ENCODE data around the gene KIRREL3.

Gene KIRREL3

GRCh38 chr11:126548581-126549550 lies 451.7 kb downstream of the KIRREL3 start:
- DNase-seq: no peak

- DNase-seq: no peak
Observed at GRCh38 chr11:126547691-126548090, 452.9 kb downstream of the KIRREL3 start.

DNA sequence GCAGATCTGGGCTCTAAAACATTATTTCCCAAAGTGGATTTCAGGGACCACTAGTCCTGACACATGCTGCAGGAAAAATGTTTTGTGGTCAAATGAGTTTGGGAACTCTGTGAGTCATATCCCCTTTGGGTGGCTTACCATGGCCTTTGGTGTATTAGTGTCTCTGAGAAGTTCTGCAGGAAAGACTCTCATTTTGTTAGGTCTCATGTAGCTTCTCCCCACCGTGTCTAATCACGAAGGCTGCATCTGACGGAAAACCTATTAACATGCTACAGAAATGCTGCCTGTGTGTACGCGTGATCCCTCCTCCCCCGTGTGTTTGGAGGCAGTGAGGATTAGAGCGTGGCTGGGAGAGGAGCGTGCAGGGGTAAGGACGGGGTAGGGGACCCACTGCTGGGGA lies 453.4 kb downstream of the KIRREL3 start:
- DNase-seq: no peak

GRCh38 chr11:126546694-126547093 lies 453.9 kb downstream of the KIRREL3 start:
- DNase-seq: no peak

DNA sequence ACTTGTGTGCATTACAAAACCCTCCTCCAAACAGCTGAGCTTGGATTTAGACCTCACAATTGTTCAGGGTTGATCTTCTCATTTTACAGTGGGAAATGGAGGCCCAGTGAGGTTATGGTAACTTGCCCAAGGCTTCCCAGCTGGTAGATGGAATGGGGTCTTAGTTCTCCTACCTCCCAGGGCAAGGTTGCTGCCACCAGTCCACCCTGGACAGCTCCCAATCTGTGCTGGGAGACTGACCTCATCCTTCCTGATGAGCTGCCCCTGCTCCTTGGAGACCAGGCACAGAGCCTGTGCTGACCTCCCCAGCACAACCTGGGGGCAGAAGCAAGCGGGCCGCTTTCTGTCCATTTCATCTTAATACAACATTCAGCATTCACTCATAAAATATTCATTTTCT lies 454.4 kb downstream of the KIRREL3 start:
- no peak for DNase-seq

DNA sequence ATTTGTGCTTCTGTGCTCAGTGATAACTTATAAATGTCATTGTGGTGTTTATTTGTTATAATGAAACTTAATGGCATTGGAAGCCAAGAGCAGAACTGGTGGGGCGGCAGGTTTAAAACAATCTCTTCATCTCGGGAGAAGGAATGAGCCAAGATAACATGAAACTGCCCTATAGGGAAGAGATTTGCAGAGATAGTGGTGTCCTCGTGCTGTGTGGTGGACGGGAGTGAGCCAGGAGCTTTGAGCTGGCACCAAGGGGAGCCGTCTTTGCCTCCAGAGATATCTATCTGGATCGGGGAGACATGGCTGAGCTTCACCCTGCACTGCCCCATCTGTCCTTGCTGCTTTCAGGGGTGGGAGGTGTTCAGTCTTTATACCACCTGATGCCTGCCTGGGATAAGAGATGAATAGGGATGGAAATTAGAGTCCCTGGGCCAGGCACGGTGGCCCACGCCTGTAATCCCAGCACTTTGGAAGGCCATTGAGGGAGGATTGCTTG lies 455.5 kb downstream of the KIRREL3 start:
- DNase-seq: no peak

DNA sequence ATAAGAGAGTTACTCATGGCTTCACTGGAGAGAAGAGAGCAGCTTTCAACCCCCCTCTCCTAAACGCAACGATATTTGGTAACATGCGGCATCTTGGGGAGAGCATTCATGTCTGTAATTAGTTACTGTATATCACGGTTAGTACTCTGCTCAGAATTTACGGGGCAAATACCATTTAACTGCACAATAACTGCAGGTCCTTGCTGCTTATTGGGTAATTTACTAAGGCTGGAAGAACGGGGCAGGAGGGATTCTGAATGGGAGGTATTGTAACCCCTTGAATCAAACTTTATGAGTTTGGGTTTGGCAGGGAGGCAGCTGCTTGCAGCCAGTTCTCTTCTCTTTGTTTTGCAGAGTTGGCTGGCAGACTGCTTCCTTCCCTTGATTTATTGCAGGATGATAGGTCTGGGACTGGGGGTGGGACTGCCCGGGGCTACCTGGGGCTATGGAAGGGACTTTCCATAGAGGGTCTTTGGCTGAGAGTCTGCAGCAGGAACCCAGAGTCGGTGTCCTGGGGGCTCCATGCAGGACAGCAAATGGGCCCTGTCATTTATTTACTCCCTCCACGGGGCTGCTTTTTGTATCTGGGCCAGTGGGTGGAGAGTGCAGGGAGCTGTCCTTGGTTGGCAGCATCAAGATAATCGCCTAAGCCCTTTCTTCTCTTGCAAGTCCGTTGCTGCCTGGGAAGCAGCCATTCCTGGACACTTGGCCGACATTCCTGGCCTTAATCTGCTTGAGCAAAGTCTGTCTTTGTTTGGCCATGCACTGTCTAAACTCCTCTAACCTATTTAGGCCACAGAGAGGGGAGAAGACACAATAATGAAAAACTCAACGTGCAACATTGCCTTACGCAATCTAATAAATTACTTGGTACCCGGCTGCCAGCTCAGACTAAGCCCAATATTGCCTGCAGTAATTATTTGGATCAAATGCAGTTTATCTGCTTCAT lies 456.2 kb downstream of the KIRREL3 start:
- DNase-seq: no peak

GRCh38 chr11:126543691-126544090 lies 456.9 kb downstream of the KIRREL3 start:
- no peak for DNase-seq

DNA sequence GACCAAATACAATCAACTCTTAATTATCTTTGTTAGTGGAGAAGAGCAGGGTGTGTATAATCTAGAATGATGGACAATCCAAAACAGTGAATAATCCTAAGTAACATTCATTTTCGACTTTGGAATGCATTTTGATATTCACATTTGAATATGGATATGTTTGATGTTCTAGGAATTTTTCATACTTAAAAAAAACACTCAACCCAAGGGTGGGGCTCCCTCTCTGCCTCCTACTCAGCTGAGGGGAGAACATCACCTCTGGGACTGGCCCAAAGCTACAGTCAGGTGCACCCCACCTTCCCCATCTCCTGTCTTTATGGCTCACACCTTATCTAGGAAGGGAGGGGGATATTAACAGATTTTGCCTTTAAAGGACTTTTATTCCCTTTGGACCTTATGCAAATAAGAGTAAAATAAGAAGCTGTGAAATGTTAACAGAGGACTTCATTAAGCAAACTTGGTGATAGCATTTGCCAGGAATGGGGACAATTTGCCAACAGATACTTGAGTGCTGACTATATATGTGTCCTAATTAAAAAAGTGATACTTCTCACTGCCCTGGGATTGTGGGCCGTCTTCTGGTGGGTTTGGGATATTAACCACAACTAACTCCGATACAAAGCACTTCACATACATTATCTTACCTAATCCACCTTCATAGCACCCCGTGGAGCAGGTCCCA lies 458.1 kb downstream of the KIRREL3 start:
- DNase-seq: no peak

DNA sequence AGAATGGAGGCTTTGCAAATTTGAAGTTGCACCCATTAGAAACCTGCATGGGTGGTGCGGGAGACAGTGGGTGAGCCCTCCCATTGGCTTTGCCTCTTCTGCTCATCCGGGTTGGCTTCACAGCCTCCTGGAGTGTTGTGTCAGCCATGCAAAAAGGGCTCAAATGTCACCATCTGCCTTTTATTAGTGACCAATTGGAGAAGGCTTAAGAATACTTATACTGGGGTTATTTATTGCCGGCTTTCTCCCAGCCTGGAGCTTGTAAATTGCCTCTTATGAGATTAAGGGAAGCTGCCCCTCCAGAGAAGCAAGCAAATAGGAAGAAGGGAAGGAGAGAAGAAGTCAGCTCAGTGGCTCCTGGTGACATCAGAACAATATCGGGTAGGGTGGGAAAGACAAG lies 462.5 kb downstream of the KIRREL3 start:
- no peak for DNase-seq

- DNase-seq: no peak
Observed at GRCh38 chr11:126537492-126537891, 463.1 kb downstream of the KIRREL3 start.

DNA sequence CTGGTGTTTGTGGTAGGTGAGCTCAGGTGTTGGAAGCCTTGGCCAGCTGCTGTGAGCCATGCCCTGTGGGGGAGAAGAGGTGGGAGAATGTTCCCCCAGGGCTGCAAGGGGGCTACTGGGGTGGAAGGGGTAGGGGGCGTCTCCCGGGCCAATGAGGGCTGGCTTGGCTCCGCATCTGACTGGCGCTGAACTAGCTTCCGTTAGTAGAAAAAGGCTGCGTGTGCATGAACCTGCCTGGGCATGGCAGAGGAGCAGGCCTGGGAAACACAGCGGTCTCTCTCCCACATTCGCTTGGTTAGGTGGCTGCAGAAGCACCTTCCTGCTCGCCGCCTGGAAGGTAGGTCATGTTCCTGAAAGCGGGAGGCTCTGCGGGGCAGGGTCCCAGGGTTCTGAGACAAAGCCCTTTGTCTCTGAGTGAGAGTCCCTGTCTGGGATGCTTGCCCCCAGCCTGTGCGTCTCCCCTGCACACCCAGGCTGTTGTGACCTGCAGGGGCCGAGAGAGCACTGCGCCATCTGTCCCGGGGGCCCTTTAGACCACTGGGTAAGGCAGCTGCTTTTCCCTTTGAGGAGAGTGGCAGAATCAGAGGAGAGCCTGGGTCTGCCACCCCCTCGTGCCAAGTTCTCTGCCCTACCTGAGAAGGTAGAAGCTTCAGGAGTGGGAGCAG lies 466.3 kb downstream of the KIRREL3 start:
- DNase-seq: no peak

DNA sequence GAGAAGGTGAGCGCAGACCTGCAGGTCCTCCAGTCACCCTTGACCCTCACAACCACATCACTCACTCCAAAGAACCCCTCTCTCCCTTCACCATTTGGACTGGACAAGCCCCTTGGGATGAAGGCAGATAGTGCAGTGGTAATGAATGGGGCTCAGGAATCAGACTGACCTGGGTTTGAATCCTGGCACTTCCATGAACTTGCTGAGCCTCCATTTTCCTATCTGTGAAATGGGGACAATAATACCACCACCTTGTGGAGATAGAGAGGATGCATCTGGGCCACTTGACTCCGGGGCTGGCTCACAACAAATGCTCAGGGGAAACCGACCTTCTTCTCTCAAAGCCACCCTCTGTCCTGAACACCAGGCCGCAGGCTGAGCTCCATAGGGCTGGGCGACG lies 467.0 kb downstream of the KIRREL3 start:
- DNase-seq: no peak

DNA sequence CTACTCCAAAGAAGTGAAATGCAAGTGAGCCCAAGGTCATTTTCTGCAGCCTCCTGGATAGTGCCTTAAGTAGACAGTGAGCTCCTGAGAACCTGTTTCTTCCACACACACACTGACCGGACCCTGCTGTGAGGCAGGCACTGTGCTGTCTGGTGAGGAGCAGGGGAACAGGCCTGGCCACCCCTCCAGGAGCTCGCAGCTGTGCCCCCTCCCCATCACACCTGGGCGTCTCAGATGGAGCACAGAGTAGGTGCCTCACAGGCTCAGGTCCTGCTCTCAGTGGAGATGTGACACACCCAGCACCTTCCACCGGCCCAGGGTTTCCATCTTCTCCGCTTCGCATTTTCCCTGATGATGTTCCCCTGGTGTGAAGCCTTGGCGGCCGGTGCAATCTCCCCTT lies 470.2 kb downstream of the KIRREL3 start:
- DNase-seq: no peak

- DNase-seq: no peak
Observed at GRCh38 chr11:126529037-126529436, 471.5 kb downstream of the KIRREL3 start.

- no peak for DNase-seq
Observed at GRCh38 chr11:126528075-126528474, 472.5 kb downstream of the KIRREL3 start.

DNA sequence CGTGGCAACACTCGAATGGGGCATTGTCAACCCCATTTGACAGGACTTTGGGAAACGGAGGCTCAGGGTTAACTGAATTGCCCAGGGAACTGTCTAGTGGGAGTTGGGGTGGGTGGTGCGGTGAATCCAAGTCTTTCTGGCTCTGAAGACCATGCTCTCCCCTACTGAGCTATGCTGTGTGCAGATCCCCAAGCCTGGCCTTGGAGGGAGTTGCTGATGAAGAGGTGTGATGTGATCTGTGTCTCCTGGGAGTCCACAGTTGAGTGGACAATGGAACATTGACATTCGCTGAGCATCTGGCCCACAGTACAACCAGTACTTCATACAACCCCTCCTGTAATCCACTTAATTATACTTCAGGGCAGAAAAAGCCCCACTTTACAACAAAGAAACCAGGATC lies 472.9 kb downstream of the KIRREL3 start:
- no peak for DNase-seq

DNA sequence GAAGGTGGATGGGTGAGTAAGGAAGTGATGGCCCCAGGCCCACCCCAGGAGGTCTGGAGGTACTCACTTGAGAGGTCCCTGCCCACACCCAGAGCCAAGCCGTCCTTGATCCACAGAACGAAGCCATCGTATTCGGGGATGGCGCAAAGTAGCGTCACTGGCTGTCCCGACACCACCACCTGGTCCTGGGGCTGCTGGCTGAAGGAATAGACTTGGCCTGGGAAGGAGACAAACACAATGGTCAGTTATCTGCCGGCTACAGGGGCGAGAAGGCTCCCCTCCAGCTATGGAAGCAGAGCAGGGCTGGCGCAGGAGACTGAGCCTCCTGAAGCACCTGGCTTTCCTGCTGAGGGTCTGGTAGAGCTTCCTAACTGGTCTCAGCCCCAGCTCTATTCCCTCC lies 474.1 kb downstream of the KIRREL3 start:
- no peak for DNase-seq

DNA sequence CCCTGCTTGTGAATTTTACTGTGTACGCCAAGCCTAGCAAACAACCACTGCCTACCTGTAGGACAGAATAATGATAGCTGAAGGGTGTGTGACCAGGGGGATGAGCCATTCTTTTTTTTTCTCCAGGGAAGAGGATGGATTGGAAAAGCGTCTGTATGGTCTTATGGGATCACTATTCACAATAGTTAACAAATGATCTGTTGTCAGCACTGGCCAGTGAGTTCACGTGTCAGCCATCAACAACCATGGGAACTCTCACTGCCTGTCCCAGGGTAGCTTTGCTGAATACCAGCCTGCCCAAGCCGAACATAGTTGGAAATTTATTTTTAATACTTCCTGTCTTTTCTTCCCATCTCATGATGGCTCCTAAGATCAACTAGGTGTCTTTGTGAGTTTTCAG lies 474.9 kb downstream of the KIRREL3 start:
- DNase-seq: no peak

- DNase-seq: no peak
Observed at GRCh38 chr11:126525216-126525615, 475.4 kb downstream of the KIRREL3 start.

DNA sequence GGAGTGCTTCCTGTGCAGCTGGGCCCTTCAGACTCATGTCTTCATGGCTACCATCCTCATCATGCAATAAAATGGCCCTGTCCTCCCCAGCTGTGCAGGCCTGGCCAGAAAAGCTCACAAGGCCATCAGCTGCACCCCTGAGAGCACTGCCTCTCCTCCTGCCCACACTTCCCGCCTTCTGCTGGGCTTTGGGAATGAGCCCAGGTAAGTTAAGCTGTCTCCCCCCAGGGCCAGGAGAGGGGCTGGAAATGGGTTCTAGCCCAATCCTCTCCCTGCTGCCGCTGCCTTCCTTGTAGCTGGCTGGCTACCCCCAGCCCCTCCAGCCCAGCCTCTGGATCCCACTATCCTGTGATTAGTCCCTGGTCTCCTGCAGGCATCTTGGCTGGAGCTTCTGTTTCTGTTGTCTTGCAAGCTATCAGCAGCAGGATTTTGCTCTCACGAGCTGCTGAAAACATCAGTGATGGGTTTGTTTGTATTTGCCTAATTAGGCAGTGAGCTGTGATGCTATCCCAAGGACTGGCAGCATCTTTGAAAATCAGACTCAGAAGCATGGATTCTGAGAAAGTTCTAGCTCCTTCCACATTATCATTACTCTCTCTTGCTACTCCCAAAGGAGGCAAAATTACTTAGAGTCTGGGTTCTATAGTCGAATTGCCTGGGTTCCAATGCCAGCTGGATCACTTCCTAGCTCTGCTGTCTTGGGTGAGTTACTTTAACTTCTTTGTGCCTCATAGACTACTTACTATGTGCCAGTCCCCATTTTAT lies 476.9 kb downstream of the KIRREL3 start:
- no peak for DNase-seq

- DNase-seq: no peak
Observed at GRCh38 chr11:126522606-126523005, 478.0 kb downstream of the KIRREL3 start.
